HG02840 (cell line): ENCODE measurements around the gene P2RY11.
A peak's percentile ranks its signal among the peaks of the same experiment; 100 is the strongest.

Experiments used
- ATAC-seq: cut with Tn5 transposase; IDR thresholded peaks from one replicate; pipeline ENCODE4 v1.9.1; 2021; ENCODE audit warnings: mild to moderate bottlenecking, moderate library complexity, moderate number of reproducible peaks; ENCODE audit not compliant: unreplicated experiment, low FRiP score

Gene P2RY11, protein sequence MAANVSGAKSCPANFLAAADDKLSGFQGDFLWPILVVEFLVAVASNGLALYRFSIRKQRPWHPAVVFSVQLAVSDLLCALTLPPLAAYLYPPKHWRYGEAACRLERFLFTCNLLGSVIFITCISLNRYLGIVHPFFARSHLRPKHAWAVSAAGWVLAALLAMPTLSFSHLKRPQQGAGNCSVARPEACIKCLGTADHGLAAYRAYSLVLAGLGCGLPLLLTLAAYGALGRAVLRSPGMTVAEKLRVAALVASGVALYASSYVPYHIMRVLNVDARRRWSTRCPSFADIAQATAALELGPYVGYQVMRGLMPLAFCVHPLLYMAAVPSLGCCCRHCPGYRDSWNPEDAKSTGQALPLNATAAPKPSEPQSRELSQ

DNA sequence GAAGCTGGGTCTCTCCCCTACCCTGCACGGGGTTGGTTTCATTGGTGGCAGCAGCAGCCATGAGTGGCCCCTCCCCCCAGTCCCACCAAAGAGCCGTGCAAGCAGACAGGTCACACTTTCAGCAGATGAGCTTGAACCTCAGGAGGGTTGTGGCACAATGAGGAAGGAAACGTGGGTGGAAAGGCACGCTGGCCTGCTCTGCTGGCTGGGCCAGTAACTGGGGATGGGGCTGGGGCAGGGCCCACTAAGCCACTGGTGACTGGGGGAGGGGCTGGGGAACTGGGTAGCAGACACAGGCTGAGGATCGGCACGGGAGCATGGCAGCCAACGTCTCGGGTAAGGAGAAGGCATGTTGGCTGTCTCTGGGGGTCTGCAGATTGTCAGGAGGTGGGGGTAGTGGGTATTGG lies at the start of gene P2RY11:
Gene P2RY11 (plus strand): TSS at position 289 of the 407 bp plus-strand sequence. CDS start 29 bp downstream, at position 318.
- ATAC-seq: no peak

DNA sequence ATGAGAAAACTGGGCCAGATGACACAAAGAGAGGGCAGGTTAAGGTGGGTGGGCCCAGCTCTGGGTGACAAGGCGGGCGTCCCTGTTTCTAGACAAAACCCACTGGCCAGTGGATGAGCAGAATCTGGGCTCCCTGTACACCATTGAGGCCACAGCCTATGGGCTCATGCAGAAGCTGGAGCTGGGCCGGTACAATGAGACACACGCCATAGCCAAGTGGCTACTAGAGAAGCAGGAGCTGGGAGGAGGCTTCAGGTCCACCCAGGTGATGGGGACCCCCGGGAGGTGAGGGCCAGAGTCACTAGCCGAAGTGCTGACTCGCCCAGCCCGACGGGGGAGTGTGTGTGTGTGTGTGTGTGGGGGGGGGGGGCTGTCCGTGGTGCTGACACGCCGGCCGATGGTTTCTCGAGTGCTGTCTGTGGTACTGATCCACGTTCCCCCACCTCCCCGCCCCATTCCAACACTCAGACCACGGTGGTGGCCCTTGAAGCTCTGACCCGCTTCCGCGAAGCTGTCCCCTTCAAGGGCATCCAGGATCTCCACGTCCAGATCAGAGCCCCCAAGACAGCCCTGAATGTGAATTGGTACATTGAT lies 49.7 kb upstream of the P2RY11 start:
- ATAC-seq: no peak

DNA sequence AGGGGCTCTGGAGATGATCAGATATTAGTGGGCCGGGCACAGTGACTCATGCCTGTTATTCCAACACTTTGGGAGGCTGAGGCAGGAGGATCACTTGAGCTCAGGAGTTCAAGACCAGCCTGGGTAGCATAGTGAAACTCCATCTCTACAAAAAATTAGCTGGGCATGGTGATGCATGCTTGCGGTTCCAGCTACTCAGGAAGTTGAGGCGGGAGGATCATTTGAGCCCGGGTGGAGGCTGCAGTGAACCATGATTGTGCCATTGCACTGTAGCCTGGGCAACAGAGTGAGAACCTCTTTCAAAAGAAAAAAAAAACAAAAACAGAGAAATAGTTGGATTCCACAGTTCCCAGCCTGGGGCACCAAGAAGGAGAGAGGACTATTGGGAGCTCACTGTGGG lies 43.3 kb upstream of the P2RY11 start:
- no peak for ATAC-seq

DNA sequence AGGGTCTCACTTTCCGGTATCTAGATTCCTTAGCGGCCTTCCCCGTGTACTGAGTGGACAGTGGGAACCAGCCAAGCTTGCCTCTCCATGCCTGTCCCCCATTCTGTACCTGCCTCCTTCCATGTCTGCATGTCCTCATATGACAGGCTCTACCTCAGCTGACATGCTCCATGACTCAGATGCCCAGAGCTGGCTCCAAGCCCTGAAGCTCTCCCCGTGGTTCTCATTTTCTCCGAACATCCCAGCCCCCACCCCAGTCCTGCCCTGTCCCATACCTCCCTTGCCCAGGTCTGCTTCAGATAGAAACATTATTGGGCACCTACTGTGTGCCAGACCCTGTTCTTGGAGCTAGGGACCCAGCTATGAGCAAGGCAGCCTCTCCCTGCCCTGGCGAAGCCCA lies 42.4 kb upstream of the P2RY11 start:
- ATAC-seq: no peak

DNA sequence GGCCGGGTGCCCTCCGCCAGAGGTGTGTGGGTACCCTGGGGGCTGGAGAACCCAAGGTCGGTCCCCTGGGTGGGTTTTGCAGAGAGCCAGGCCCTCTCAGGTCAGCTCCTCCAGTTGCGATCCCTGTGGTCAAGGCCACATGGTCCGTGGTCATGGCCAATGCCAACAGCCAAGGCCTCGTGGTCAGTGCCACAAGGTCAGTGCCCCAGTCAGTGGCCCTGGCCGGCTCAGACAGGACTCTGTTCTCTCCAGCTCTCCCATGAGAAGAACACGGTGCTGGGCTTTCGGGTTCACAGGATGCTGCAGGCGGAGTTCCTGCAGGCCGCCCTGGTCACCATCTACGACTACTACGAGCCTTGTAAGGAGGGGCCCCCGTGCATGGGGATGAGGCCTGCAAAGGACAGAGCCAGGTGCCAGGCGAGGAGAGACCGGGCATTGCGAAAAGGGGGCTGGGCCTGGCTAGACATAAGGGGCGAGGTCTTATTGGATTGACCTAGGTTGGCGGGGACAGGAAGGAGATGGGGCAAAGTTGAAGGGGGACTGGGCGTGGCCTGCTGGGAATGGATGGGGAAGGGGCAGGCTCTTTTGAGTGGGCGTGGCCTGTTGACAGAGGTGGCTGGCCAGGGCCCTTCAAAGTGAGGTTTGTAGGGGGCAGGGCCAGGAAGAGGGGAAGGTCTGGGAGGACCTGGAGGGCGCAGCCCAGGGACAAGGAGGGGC lies 40.6 kb upstream of the P2RY11 start:
- ATAC-seq: no peak

DNA sequence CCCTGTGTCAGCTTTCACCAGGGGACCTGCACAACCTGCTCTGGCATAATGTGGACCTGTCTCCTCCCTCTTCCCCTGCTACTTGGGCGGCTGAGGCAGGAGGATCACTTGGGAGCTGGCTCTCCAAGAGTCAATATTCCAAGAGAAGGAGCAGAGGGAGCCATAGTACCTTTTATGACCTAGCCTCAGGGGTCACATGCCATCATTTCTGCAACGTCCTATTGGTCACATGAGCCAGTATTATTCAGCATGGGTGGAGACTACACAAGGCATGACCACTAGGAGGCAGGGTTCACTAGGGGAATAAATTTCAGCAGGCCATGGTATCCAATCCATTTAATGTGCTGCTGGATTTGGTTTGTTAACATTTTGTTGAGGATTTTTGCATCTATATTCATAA lies 37.3 kb upstream of the P2RY11 start:
- no peak for ATAC-seq

DNA sequence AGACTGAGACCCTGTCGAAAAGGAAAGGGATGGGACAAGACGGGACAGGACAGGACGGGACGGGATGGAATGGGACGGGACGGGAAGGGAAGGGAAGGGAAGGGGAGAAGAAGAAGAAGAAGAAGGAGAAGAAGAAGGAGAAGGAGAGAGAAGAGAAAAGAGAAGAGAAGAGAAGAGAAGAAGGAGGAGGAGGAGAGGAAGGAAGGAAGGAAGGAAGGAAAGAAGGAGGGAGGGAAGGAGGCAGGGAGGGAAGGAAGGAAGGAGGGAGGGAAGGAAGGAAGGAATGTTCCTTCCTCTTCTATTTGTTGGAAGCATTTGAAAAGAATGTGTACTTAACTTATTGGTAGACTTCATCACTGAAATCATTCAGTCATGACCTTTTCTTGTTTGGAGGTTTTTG lies 35.0 kb upstream of the P2RY11 start:
- no peak for ATAC-seq

DNA sequence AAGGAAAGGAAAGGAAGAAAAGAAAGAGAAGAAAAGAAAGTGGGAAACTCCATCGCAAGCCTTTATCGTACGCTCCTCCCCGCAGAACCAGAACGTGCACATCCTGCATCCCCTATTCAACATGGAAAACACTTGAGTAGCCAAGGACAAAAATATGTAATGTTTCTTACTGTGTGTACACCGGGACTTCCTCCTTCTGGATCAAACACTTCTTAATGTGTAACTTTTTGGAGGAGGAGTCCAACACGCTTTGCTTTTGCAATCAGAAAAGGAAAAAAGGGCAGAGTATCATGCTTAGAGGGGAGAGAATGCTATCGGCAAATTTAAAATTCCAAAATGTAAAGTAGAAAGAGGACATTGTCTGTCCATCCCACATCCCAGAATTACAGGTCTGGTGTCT lies 33.2 kb upstream of the P2RY11 start:
- ATAC-seq: no peak

DNA sequence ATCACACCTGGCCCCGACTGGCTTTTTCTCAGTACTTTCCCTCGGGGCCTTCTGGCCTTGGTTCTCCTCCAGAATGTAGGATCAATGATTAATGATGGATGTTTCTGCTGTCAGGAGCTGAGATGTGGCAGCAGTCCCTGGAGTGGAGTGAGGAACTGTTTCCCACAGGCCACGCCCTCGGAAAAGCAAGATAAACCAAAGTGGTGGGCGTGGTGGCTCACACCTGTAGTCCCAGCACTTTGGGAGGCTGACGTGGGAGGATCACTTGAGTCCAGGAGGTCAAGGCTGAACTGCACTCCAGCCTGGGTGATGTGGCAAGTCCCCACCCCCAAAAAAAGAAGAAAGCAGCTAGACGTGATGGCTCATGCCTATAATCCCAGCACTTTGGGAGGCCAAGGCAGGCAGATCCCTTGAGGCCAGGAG lies 32.5 kb upstream of the P2RY11 start:
- ATAC-seq: no peak

DNA sequence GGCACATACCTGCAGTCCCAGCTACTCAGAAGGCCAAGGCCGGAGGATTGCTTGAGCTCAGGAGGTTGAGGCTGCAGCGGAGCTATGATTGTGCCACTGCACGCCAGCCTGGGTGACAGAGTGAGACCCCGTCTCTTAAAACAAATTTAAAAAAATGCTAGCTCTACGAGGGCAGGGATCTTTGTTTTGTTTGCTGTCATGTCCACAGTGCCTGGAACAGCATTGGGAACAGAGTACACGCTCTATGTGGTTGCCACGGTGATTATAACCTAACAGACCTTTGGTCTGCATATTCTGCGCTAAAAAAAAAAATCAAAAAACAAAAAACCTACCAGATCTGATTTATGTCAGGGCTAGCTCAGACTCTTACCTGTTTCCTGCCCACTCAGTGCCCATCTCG lies 27.6 kb upstream of the P2RY11 start:
- ATAC-seq: no peak

DNA sequence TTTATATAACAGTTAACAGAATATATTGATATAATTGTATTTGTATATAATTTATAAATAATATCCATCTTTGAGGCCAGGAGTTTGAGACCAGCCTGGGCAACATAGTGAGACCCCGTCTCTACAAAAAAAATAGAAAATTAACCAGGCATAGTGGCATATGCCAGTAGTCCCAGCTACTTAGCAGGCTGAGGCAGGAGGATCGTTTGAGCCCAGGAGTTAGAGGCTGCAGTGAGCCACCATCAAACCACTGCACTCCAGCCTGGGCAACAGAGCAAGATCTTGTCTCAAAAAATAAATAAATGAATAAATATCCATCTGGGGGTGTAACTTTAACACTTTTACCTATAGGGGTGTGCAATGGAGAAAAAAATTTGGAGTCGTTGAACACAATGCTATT lies 26.7 kb upstream of the P2RY11 start:
- ATAC-seq: no peak

DNA sequence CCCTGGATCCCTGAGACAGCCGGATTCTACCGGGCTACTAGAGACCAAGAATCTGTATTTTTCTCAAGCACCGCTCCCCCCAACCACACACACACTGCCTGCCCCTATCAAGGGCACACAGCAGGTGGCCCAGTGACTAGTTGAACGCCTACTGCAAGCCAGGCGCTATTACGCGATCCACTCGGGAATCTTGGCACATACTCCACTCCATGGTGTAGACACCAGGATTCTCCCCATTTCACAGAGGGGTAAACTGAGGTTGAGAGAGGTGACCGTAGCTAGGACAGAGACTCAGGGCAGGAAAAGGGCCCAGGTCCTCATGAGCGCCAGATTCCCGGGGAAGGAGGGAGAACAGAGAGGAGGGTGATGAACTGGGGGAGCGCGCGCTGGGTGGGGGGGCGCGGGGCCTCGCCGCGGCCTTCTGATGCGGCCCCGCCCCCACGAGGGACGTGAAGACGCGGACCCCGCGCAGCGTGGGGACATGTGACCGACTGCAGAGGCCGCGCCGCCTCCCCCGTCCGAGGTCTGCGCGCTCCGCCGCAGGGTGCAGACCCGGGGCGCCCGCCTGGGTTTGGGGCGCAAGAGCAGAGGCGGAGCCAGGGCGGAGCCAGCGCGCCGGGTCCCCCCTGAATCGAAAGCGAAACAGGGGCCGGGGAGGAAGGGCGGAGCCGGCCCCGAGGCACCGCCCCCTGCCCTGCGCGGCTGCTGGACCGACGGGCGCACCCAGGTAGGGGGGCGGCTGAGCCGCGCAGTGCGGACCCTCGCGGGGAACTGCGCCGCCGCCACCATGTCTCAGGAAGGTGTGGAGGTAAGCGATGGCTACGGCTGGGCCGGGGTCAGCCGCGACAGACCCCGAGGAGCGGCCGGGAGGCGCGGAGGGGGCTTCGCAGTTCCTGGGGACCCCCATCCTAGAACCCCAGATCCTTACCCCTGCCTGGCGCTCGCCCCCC lies 25.6 kb upstream of the P2RY11 start, which contains the start of gene SHFL:
Gene SHFL (plus strand): TSS at position 677 of the 950 bp plus-strand sequence. CDS start 111 bp downstream, at position 788.
- ATAC-seq: peak; percentile 81

DNA sequence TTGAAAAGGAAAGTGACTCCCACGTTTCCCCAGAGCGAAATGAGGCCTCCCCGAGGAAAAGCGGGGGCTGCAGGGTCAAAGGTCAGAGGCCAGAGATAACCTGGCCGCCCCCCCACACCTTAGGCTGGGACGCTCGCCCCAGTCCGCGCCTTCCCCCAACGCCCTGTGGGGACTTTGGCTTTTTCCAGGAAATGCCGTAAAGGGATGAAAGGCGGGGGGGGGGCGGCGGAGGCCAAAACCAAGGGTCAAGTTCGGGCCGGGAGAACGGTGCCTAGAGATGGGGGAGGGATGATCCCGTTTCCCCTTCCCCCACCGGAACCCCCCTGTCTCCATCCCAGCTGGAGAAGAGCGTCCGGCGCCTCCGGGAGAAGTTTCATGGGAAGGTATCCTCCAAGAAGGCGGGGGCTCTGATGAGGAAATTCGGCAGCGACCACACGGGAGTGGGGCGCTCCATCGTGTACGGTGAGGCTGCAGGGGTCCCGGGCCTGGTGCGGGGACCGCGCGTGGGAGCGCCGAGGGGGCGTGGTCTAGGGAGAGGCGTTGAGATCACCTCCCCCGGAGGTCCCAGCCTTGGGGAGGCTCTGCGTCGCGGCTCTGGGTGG lies 24.8 kb upstream of the P2RY11 start:
- ATAC-seq: no peak

DNA sequence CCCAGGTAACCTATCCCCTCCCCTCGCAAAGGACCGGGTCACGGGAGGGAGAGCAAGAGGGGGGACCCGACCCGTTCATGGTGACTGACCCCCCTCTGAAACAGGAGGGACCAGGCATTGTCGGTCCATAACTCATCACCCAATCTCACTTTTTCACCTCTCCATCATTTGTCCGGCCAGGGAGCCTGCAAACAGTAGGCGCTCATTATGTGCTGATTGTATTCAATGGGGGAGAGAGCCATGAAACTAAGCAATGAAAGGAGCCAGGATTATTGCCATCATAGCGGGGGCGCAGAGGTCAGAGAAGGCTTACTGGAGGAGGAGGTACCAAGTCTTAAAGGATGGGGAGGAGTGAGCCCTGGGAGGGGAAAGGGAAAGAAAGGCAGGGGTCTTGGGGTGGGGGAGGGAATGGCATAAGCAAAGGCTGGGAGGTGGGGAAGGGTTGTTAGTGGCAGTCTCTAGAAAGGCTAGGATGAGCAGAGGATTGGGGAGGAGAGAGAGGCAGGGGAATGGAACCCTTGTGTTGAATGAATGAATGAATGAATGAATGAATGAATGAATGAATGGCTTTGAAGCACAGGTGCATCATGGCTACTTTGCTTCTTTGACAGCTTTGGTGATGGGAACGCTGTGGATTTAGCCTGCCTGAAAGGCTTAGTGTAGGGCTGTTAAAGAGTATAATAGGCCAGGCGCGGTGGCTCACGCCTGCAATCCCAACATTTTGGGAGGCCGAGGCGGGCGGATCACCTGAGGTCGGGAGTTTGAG lies 24.0 kb upstream of the P2RY11 start:
- ATAC-seq: no peak

DNA sequence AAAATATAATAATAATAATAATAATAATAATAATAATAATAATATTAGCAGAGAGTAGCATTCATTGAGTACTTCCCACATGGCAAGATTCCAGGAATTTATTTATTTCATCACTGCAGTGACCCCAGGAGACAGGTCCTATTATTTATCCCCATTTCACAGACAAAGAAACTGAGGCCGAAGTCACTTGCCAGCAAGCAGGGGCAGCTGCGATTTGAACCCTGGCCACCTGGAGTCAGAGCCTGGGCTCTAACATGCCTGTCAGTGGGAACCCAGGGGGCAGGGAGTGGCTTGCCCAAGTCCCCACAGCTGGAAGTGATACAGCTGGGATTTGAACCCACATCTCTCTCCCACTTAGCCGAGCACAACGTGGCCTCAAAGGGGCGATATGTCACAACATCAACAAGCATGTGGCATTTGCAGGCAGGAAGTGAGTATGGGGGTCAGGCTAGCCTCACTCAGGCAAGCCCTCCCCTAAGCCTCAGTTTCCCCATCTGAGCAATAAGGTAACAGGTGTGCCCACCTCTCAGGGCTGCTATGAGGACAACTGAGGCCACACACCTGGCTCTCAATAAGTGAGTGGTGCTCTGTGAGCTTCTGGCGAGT lies 22.4 kb upstream of the P2RY11 start:
- no peak for ATAC-seq

DNA sequence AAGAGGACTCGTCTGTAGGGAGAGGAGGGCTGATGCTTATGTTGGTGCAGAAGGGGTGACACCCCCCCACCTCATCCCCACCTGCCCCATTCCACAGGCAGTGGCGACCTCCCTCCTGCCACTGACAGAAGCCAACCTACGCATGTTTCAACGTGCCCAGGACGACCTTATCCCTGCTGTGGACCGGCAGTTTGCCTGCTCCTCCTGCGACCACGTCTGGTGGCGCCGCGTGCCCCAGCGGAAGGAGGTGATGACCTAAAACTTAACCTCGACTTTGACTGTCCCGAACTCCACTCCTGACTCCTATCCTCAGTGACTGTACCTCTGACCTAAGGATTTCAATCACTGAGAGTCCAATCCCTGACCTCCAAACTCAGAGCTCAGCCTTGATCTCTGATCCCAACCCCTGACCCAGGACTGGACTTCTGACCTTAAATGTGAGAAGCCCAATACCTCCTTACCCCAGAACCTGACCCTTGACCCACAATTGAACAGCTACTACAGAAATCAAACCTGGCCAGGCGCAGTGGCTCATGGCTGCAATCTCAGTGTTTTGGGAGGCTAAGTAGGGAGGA lies 21.6 kb upstream of the P2RY11 start:
- no peak for ATAC-seq

DNA sequence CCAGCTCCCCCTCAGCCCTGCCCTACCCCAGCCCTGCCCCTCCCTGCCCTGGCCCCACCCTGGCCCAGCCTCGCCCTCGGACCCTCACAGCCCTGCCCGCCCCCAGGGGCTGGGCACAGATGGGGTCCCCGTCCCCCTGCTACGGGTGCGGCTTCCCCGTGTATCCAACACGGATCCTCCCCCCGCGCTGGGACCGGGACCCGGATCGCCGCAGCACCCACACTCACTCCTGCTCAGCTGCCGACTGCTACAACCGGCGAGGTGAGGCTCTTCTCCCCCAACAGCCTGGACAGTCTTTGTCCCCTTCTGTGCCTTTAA lies 20.2 kb upstream of the P2RY11 start:
- no peak for ATAC-seq

DNA sequence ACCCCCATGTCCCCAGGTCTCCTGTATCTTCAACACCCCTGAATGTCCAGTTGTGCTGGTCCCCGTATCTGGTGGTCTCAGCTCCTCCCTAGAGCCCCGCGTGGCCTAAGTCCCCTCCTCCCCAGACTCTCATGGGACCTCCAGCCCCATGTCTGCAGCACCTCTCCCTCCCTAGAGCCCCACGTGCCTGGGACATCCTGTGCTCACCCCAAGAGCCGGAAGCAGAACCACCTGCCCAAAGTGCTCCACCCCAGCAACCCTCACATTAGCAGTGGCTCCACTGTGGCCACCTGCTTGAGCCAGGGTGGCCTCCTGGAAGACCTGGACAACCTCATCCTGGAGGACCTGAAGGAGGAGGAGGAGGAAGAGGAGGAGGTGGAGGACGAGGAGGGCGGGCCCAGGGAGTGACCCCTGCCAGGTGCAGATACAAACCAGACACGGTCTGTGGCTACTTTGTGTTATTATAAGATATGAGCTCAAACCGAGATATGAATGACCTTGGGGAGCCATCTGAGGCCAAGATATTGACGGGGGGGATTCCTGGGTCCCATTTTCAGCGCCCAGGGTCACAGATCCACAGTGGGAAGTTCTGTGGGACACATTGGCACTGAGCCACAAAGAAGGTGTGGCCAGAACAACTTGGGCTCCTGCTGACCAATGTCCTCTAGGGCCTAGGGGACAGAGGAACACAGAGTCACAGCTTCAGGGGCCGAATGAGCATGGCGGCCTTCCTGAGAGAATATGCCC lies 19.4 kb upstream of the P2RY11 start:
- no peak for ATAC-seq
